ENCODE data around the gene GFOD2.
A peak's percentile ranks its signal among the peaks of the same experiment; 100 is the strongest.

Gene GFOD2

GRCh38 chr16:67649494-67649931 is 69.6 kb downstream of the GFOD2 start:
- no peak for TF ChIP-seq CTCF (IDR thresholded peaks at IDR 0.05; ENCODE audit: borderline replicate concordance, insufficient read depth, low read depth, low read length)
- H3K4me3 ChIP-seq (ENCODE audit: low read depth, low read length), result no peak overlapping the region

GRCh38 chr16:67648764-67649407 is 70.2 kb downstream of the GFOD2 start:
- H3K4me3 ChIP-seq (ENCODE audit: low read depth, low read length), result no peak overlapping the region
- TF ChIP-seq CTCF (IDR thresholded peaks at IDR 0.05; ENCODE audit: borderline replicate concordance, insufficient read depth, low read depth, low read length), result no peak

GRCh38 chr16:67648088-67648763 is 70.9 kb downstream of the GFOD2 start:
- TF ChIP-seq CTCF (IDR thresholded peaks at IDR 0.05; ENCODE audit: borderline replicate concordance, insufficient read depth, low read depth, low read length), result no peak
- H3K4me3 ChIP-seq (ENCODE audit: low read depth, low read length), result no peak overlapping the region

- TF ChIP-seq CTCF (IDR thresholded peaks at IDR 0.05; ENCODE audit: borderline replicate concordance, insufficient read depth, low read depth, low read length), result no peak
- no peak overlapping the region for H3K4me3 ChIP-seq (ENCODE audit: low read depth, low read length)
These were observed 71.4 kb downstream of the GFOD2 start for GRCh38 chr16:67647681-67648080.

GRCh38 chr16:67647111-67647651 is 71.9 kb downstream of the GFOD2 start:
- TF ChIP-seq CTCF (IDR thresholded peaks at IDR 0.05; ENCODE audit: borderline replicate concordance, insufficient read depth, low read depth, low read length), result no peak
- H3K4me3 ChIP-seq (ENCODE audit: low read depth, low read length), result no peak overlapping the region

GRCh38 chr16:67645397-67646121 is 73.6 kb downstream of the GFOD2 start:
- no peak for TF ChIP-seq CTCF (IDR thresholded peaks at IDR 0.05; ENCODE audit: borderline replicate concordance, insufficient read depth, low read depth, low read length)
- peak overlapping the region; percentile 69 for H3K4me3 ChIP-seq (ENCODE audit: low read depth, low read length)

Data from GM12875 (cell line).